ENCODE data around the gene HMGCR. TPM values are rescaled to one million over a fixed set of nuclear protein-coding genes. Genes with fewer than 3 reads are reported as not detected.

HMGCR gene
- total and polyA plus RNA-seq, 2 of the 8 experiments (the other 6 are each of a cell fraction or from before 2014, with no cell fraction given), result 45.8 to 199 TPM

DNA sequence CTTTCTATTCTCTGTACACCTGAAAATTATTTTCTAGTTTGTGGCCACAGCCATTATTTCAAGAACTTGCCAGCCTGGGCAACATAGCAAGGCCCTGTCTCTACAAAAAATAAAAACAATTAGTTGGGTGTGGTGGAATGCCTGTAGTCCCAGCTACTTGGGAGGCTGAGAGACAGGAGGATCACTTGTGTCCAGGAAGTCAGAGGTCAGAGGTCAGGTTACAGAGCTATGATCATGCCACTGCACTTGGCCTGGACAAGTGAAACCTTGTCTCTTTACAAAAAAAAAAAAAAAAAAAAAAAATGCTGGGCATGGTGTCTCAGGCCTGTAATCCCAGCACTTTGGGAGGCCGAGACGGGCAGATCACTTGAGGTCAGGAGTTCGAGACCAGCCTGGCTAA lies 58.3 kb downstream of the HMGCR start:
- Histone ChIP-seq H3K36me3 (ENCODE audit: control insufficient read depth in 2 of 4, insufficient read depth in 4 of 4, low read length in 3 of 4) (peaks cover 0 to 2% (median 0%) of the 10 kb centered on the region in 4 experiments; a peak in 2 of 8 replicates), H4K5ac (ENCODE audit: insufficient read length, low read depth, low read length) (no peak overlapping the region), H2AFZ (ENCODE audit: low read length) (no peak overlapping the region), H3K4me3 (ENCODE audit: extremely low read depth in 1 of 4, insufficient read depth in 2 of 4, low read depth in 3 of 4, low read length in 4 of 4) (no peak overlapping the region), H3K4me2 (ENCODE audit: insufficient read depth in 1 of 2, low read depth in 2 of 2, low read length in 2 of 2) (no peak overlapping the region), H2BK20ac (ENCODE audit: low read length) (no peak overlapping the region), H2BK120ac (replicated peaks; ENCODE audit: low read depth, low read length) (no peak overlapping the region), H4K20me1 (replicated peaks in 1 of 2; ENCODE audit: control insufficient read depth in 1 of 2, insufficient read depth in 2 of 2, low read length in 2 of 2) (no peaks in the 10 kb centered on the region), H4K91ac (replicated peaks; ENCODE audit: insufficient read length, low read length) (no peak overlapping the region), H3K9me3 (ENCODE audit: insufficient read depth in 2 of 2, low read depth in 1 of 2, low read length in 1 of 2) (no peaks in the 10 kb centered on the region), H2BK5ac (ENCODE audit: low read depth, low read length) (no peak overlapping the region), H3K27ac (ENCODE audit: low read depth, low read length) (no peak overlapping the region), H3K23ac (ENCODE audit: insufficient read length) (no peak overlapping the region), H3K14ac (ENCODE audit: insufficient read length) (no peak overlapping the region), H3K9ac (replicated peaks in 1 of 4; ENCODE audit: extremely low read depth in 1 of 4, low read depth in 3 of 4, low read length in 3 of 4) (no peak overlapping the region), H3K23me2 (ENCODE audit: low read depth, low read length) (no peaks in the 10 kb centered on the region), H3K4me1 (replicated peaks in 1 of 4; ENCODE audit: control insufficient read depth in 3 of 4, insufficient read depth in 4 of 4, low read length in 3 of 4) (no peaks in the 10 kb centered on the region), H3K79me1 (ENCODE audit: low read depth, low read length) (no peaks in the 10 kb centered on the region), H4K8ac (ENCODE audit: extremely low read depth, insufficient read depth, low read length) (no peak overlapping the region), H2AK5ac (ENCODE audit: low read depth, low read length) (no peak overlapping the region), H3K18ac (ENCODE audit: extremely low read depth, low read length) (no peak overlapping the region), H3K4ac (replicated peaks; ENCODE audit: insufficient read length, low read depth, low read length) (no peak overlapping the region), H2BK15ac (ENCODE audit: low read length) (no peak overlapping the region), H2BK12ac (ENCODE audit: low read depth, low read length) (no peak overlapping the region), H3K56ac (replicated peaks; ENCODE audit: insufficient read length, low read depth, low read length) (no peak overlapping the region), H3K79me2 (ENCODE audit: control insufficient read depth in 1 of 2, insufficient read depth in 2 of 2, low read length in 2 of 2) (no peaks in the 10 kb centered on the region), H3K27me3 (replicated peaks in 1 of 4; ENCODE audit: control insufficient read depth in 3 of 4, extremely low read depth in 1 of 4, insufficient read depth in 3 of 4, low read length in 3 of 4) (no peaks in the 10 kb centered on the region)
- DNase-seq (ENCODE audit: low read depth in 1 of 2, low spot score in 2 of 2) (no peak), FAIRE-seq (no peak)
- ChIA-PET POLR2A (ENCODE audit: partially characterized antibody) (no interaction called here), CTCF (ENCODE audit: partially characterized antibody) (interaction anchor here (0.5 to 1.0 kb wide), 2 partner anchors 38 to 87 kb away, joined by 3 to 4 read pairs; no protein-coding TSS in a partner anchor)
- WGBS, 2 experiments (ENCODE audit: extremely low coverage in 1 of 2, insufficient coverage in 1 of 2, insufficient read length in 1 of 2, insufficient replicate concordance in 2 of 2, low coverage in 1 of 2, low lambda C conversion rate in 2 of 2, missing lambda C conversion rate in 1 of 2), result 92% methylated on average over 3 of the region's 3 CpGs; no CpG with 5 or more reads in 1 of the 2 experiments
- TF ChIP-seq, protein P1, sequence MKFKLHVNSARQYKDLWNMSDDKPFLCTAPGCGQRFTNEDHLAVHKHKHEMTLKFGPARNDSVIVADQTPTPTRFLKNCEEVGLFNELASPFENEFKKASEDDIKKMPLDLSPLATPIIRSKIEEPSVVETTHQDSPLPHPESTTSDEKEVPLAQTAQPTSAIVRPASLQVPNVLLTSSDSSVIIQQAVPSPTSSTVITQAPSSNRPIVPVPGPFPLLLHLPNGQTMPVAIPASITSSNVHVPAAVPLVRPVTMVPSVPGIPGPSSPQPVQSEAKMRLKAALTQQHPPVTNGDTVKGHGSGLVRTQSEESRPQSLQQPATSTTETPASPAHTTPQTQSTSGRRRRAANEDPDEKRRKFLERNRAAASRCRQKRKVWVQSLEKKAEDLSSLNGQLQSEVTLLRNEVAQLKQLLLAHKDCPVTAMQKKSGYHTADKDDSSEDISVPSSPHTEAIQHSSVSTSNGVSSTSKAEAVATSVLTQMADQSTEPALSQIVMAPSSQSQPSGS (IDR thresholded peaks at IDR 0.05; ENCODE audit: low read length), result no peak
- no peak for TF ChIP-seq SUZ12 (IDR thresholded peaks at IDR 0.05; ENCODE audit: low read length)
- TF ChIP-seq JUN (IDR thresholded peaks at IDR 0.05; ENCODE audit: low read depth, low read length), result no peak
- TF ChIP-seq RNF2 (IDR thresholded peaks at IDR 0.05; ENCODE audit: borderline replicate concordance, low read depth, low read length, missing control alignments, poor library complexity, severe bottlenecking), result no peak
- no peak for TF ChIP-seq KDM1A (IDR thresholded peaks at IDR 0.05; ENCODE audit: borderline replicate concordance, low read length)
- TF ChIP-seq YY1 (IDR thresholded peaks at IDR 0.05; ENCODE audit: low read depth, low read length), result no peak
- TF ChIP-seq GABPA (IDR thresholded peaks at IDR 0.05; ENCODE audit: borderline replicate concordance, insufficient read depth, low read length), result no peak
- no peak for TF ChIP-seq RBBP5 (IDR thresholded peaks at IDR 0.05; ENCODE audit: borderline replicate concordance, low read depth, low read length)
- TF ChIP-seq TAF7 (optimal IDR thresholded peaks at IDR 0.05; ENCODE audit: borderline replicate concordance, low read depth, low read length), result no peak
- TF ChIP-seq ASH2L (IDR thresholded peaks at IDR 0.05; ENCODE audit: low read length), result no peak
- TF ChIP-seq RAD21 (IDR thresholded peaks at IDR 0.05 in 1 of 2, conservative IDR thresholded peaks at IDR 0.05 in 1 of 2; ENCODE audit: low read depth in 2 of 2, low read length in 2 of 2), result no peak
